ENCODE measurements around the gene CDSN. TPM values are rescaled to one million over a fixed set of nuclear protein-coding genes. Genes with fewer than 3 reads are reported as not detected.

CDSN gene
- total RNA-seq, 4 donors from 2014 or later = not detected

DNA sequence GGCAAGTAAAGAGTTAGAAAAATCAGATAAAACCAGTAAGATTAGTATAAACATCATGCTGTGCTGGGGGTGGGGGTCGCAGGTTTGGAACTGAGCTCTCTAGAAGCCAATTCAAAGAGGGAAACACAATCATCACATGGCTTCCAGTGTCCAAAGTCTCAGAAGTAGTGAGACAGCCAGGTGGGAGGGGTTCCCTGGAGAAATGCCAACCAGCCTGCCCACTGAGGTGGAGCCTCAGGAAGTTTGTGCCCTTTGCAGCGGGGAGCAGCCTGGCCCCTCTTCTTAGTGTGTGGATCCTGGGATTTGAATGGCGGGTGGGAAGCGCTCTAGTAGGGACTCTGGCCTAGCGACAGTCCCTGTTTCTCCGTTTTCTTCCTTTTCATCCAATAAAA lies 29.3 kb downstream of the CDSN start:
- Histone ChIP-seq H3K36me3 (no peaks in the 10 kb centered on the region), H3K27ac (replicated peaks in 1 of 4) (no peak overlapping the region), H3K9me3 (no peaks in the 10 kb centered on the region), H3K4me1 (peaks cover 10 to 24% (median 13%) of the 10 kb centered on the region in 4 donors), H3K27me3 (no peaks in the 10 kb centered on the region), H3K4me3 (no peak overlapping the region)
- 78% methylated on average over 6 of the region's 6 CpGs for WGBS
- TF ChIP-seq EP300 (IDR thresholded peaks at IDR 0.05) (no peak), POLR2A (IDR thresholded peaks at IDR 0.05; ENCODE audit: low read depth) (no peak), POLR2AphosphoS5 (IDR thresholded peaks at IDR 0.05) (no peak)
- TF ChIP-seq, protein P1, sequence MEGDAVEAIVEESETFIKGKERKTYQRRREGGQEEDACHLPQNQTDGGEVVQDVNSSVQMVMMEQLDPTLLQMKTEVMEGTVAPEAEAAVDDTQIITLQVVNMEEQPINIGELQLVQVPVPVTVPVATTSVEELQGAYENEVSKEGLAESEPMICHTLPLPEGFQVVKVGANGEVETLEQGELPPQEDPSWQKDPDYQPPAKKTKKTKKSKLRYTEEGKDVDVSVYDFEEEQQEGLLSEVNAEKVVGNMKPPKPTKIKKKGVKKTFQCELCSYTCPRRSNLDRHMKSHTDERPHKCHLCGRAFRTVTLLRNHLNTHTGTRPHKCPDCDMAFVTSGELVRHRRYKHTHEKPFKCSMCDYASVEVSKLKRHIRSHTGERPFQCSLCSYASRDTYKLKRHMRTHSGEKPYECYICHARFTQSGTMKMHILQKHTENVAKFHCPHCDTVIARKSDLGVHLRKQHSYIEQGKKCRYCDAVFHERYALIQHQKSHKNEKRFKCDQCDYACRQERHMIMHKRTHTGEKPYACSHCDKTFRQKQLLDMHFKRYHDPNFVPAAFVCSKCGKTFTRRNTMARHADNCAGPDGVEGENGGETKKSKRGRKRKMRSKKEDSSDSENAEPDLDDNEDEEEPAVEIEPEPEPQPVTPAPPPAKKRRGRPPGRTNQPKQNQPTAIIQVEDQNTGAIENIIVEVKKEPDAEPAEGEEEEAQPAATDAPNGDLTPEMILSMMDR (IDR thresholded peaks at IDR 0.05) = no peak
- DNase-seq (ENCODE audit: extremely low spot score) = no peak
- intact Hi-C loops (cut with DNase I) = no loop called here

DNA sequence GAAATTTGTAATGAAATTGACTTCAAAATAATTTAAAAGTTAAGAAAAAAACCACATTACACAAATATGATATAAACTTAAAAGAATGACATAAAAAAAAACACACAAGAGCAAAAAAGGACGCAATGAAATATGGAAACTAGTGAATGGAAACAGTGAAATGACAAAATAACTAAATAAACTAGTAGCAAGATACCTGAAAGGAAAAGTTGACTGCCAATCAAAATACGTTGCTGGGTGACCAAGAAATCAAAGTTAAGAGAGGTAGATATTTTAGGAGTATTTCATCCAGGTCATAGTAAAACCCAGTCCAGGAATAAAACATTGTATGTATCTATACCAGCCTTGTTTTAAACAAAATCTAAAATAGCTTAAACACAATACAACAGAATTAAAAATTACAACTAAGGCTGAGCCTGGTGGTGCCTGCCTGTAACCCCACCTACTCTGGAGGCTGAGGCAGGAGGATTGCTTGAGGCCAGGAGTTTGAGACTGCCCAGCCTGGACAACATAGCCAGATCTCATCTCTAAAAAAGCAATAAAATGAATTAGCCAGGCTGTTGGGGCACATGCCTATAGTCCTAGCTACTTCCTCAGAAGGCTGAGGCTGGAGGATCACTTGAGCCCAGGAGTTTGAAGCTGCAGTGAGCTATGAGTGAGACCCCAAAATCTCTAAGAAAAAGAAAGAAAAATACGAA lies 29.8 kb downstream of the CDSN start:
- intact Hi-C loops (cut with DNase I) = no loop called here
- Histone ChIP-seq H3K9me3 (no peaks in the 10 kb centered on the region), H3K4me3 (no peak overlapping the region), H3K4me1 (peaks cover 10 to 24% (median 13%) of the 10 kb centered on the region in 4 donors), H3K27me3 (no peaks in the 10 kb centered on the region), H3K27ac (replicated peaks in 1 of 4) (no peak overlapping the region), H3K36me3 (no peaks in the 10 kb centered on the region)
- WGBS = 89% methylated on average over 3 of the region's 3 CpGs
- TF ChIP-seq POLR2AphosphoS5 (IDR thresholded peaks at IDR 0.05) (no peak), EP300 (IDR thresholded peaks at IDR 0.05) (no peak), POLR2A (IDR thresholded peaks at IDR 0.05; ENCODE audit: low read depth) (no peak)
- TF ChIP-seq, protein P1 (IDR thresholded peaks at IDR 0.05) = no peak
- DNase-seq (ENCODE audit: extremely low spot score) = no peak

DNA sequence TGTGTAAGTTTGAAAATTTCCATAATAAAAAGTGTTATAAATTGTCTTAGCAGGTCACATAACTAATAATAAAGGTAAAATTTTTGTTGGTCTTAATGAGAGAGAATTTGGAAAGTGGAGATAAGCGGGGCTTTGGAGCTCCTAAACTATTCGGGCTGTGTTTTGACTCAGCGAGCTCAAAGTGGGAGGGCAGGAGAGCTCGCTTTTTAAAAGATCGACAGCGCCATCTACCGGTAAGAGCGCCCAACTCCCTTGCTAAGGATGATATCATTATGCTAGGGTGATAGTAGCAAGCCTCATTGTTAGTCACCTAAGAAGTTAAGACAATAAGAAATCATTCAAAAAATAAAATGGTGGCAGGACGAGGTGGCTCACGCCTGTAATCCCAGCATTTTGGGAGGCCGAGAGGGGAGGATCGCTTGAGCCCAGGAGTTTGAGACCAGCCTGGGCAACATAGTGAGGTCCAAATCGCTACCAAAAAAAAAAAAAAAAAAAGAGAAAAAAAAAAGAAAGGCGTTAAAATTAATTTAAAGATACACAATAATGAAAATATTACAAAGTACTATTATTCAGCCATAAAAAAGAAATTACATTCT lies 32.7 kb downstream of the CDSN start:
- intact Hi-C loops (cut with DNase I) = loop anchor here (5.0 kb wide), 1 partner anchor 175 kb away; the partner anchor contains the start of gene VARS2
- Histone ChIP-seq H3K27ac (replicated peaks in 1 of 4) (no peak overlapping the region), H3K9me3 (no peaks in the 10 kb centered on the region), H3K36me3 (no peaks in the 10 kb centered on the region), H3K27me3 (no peaks in the 10 kb centered on the region), H3K4me3 (no peak overlapping the region), H3K4me1 (peaks cover 0 to 11% (median 5%) of the 10 kb centered on the region in 4 donors)
- WGBS = 10% methylated on average over 14 of the region's 14 CpGs
- TF ChIP-seq, protein P1 (IDR thresholded peaks at IDR 0.05) = peak; percentile 80 to 87 (median 84)
- no peak for TF ChIP-seq EP300 (IDR thresholded peaks at IDR 0.05)
- peak in 1 of 2 donors; percentile 31 for TF ChIP-seq POLR2AphosphoS5 (IDR thresholded peaks at IDR 0.05)
- TF ChIP-seq POLR2A (IDR thresholded peaks at IDR 0.05; ENCODE audit: low read depth) = no peak
- DNase-seq (ENCODE audit: extremely low spot score) = no peak

DNA sequence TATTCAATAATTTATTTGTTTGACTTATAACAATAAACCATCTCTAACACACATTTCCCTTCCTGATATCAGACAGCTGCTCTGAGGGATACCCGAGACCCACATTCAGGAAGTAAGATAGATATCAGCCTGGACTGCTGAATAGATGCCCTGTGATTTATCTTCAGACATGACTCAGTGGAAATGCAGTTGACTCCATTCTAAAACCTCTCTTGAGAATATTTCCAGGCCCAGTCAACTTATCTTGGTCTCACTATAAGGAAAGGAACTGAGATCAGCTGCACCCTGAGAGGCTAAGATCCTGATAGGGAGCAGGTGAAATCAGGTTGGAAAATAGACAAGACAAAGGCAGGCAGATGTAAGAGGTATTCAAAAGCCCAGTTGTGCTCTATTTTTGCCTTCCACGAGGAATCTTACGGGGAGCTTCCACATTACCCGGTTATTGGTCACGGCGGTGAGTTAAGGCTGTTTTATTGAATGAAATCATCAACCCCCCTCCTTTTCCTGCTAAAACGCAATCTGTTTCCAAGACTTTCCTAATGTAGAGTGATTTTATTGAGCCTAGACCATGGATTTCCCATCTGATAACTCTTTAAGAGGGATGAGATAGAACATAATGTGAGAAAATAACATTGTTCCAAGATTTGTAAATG lies 33.3 kb downstream of the CDSN start:
- Histone ChIP-seq H3K4me1 (peaks cover 0 to 11% (median 5%) of the 10 kb centered on the region in 4 donors), H3K9me3 (no peaks in the 10 kb centered on the region), H3K4me3 (no peak overlapping the region), H3K27me3 (no peaks in the 10 kb centered on the region), H3K36me3 (no peaks in the 10 kb centered on the region), H3K27ac (replicated peaks in 1 of 4) (no peak overlapping the region)
- no peak for TF ChIP-seq POLR2AphosphoS5 (IDR thresholded peaks at IDR 0.05)
- TF ChIP-seq EP300 (IDR thresholded peaks at IDR 0.05) = no peak
- TF ChIP-seq, protein P1 (IDR thresholded peaks at IDR 0.05) = no peak
- TF ChIP-seq POLR2A (IDR thresholded peaks at IDR 0.05; ENCODE audit: low read depth) = no peak
- 30% methylated on average over 7 of the region's 7 CpGs for WGBS
- intact Hi-C loops (cut with DNase I) = loop anchor here (5.0 kb wide), 1 partner anchor 175 kb away; the partner anchor contains the start of gene VARS2
- no peak for DNase-seq (ENCODE audit: extremely low spot score)

Data from esophagus muscularis mucosa (tissue), 4 donors.